Body of pancreas (tissue), 4 donors: Measurements from ENCODE around the gene STX1B. TPM values are rescaled to one million over a fixed set of nuclear protein-coding genes. Genes with fewer than 3 reads are reported as not detected.

ENCODE experiments used
- ATAC-seq: fragments of 150-250 bp; one replicate; pipeline ENCODE4 v1.9.1; 2016
- DNase-seq, 4 donors: peaks; one replicate each; pipeline ENCODE4 v3.0.0-alpha.2; 2019
- H3K27ac ChIP-seq, 4 donors: fragments of 200-600 bp; sonication (generic); 1 replicate in 3 of 4; 2 replicates in 1 of 4; pipeline versions ENCODE4 v1.5.1 to v1.6.1; 2016 to 2019; ENCODE audit warnings: mild to moderate bottlenecking in 1 of 4, mixed read lengths in 1 of 4, moderate library complexity in 1 of 4
- H3K27me3 ChIP-seq, 2 donors: fragments of 200-600 bp; sonication (generic); one replicate each; pipeline ENCODE4 v1.6.0; 2016; ENCODE audit warnings: mild to moderate bottlenecking in 1 of 2
- H3K36me3 ChIP-seq, 2 donors: fragments of 200-600 bp; sonication (generic); replicated peaks in 1 of 2; 2 replicates each; pipeline ENCODE4 v1.5.1; 2016; ENCODE audit warnings: low read depth in 2 of 2; ENCODE audit not compliant: insufficient read depth in 1 of 2
- H3K4me1 ChIP-seq: fragments of 200-600 bp; sonication (generic); one replicate; pipeline ENCODE4 v1.6.0; 2016
- H3K4me3 ChIP-seq, 2 donors: fragments of 200-600 bp; sonication (generic); 1 replicate in 1 of 2; 2 replicates in 1 of 2; pipeline ENCODE4 v1.5.1; 2016 to 2019
- H3K9me3 ChIP-seq, 3 donors: fragments of 200-600 bp; sonication (generic); 1 replicate in 2 of 3; 2 replicates in 1 of 3; pipeline ENCODE4 v1.5.1; 2016
- CTCF ChIP-seq, 7 experiments: fragments of 450-650 bp in 4 of 7; fragments of 200-600 bp in 3 of 7; sonication (generic) in 3 of 7; IDR thresholded peaks; one replicate each; pipeline ENCODE4 v1.5.1; 2016 to 2019; ENCODE audit warnings: antibody characterized with exemption in 7 of 7
- POLR2A ChIP-seq, 3 donors: fragments of 450-650 bp; IDR thresholded peaks; one replicate each; pipeline ENCODE4 v1.6.1; 2016; ENCODE audit warnings: antibody characterized with exemption in 3 of 3, mild to moderate bottlenecking in 2 of 3
- WGBS, 2 donors: methylation state at CpG; one replicate each; pipeline ENCODE4 v1.1.5; 2017; 5-methylcytosine and 5-hydroxymethylcytosine counted together
- intact Hi-C: fragments of 100-400 bp; cut with DNase I; formaldehyde crosslinking; loops from one replicate; pipeline ENCODE4 v1.15.1; 2023
- total RNA-seq, 2 donors: library from RNA; depleted of rRNA; stranded (reverse); fragments of >200 nt; gene quantifications; one replicate each; pipeline ENCODE4 v1.1.0, GENCODE V29; 2016

Gene STX1B
- total RNA-seq, 2 donors from 2014 or later: 0.26 to 0.33 TPM

- TF ChIP-seq POLR2A (IDR thresholded peaks at IDR 0.05) (no peak), CTCF (IDR thresholded peaks at IDR 0.05) (no peak)
- H3K4me3 ChIP-seq: no peak overlapping the region
- H3K27me3 ChIP-seq: no peaks in the 10 kb centered on the region
- ATAC-seq: no peak
- intact Hi-C loops: no loop called here
- no peaks in the 10 kb centered on the region for H3K36me3 ChIP-seq
- H3K27ac ChIP-seq: peak overlapping the region; percentile 53 to 95 (median 79)
- H3K4me1 ChIP-seq: peaks cover 34% of the 10 kb centered on the region
- no peak for DNase-seq
- no peaks in the 10 kb centered on the region for H3K9me3 ChIP-seq
- 71 to 84% methylated on average over 7 to 8 of the region's 8 CpGs for WGBS, 2 donors
These were observed 59.8 kb downstream of the STX1B start for GRCh38 chr16:30950516-30951065.

GRCh38 chr16:30949650-30950515 lies 60.6 kb downstream of the STX1B start:
- peak; percentile 22 to 70 (median 59) for TF ChIP-seq POLR2A (IDR thresholded peaks at IDR 0.05)
- TF ChIP-seq CTCF (IDR thresholded peaks at IDR 0.05): no peak
- Histone ChIP-seq H3K4me1 (peaks cover 34% of the 10 kb centered on the region), H3K9me3 (no peaks in the 10 kb centered on the region), H3K4me3 (peak overlapping the region; percentile 56 to 71), H3K27me3 (no peaks in the 10 kb centered on the region), H3K27ac (peak overlapping the region; percentile 53 to 95 (median 79)), H3K36me3 (no peaks in the 10 kb centered on the region)
- peak; percentile 30 for ATAC-seq
- peak; percentile 58 to 84 (median 76) for DNase-seq
- intact Hi-C loops: no loop called here
- WGBS, 2 donors: 2% methylated on average over 20 to 21 of the region's 21 CpGs

GRCh38 chr16:30948667-30949649 lies 61.5 kb downstream of the STX1B start, which contains the start of gene ORAI3:
ORAI3 (plus strand) TSS chr16:30949068; CDS start chr16:30949290, 222 bp downstream.
- 0 to 1% methylated on average over 25 to 58 of the region's 70 CpGs for WGBS, 2 donors

More at GRCh38 chr16:30948667-30949649, 61.5 kb downstream of the STX1B start, which contains the start of gene ORAI3:
- intact Hi-C loops: no loop called here
- ATAC-seq (peak; percentile 69), DNase-seq (peak; percentile 72 to 78 (median 74))
- Histone ChIP-seq H3K27me3 (no peaks in the 10 kb centered on the region), H3K4me3 (peak within 1 kb of the TSS; percentile 56 to 71), H3K9me3 (no peaks in the 10 kb centered on the region), H3K27ac (peak within 1 kb of the TSS; percentile 53 to 95 (median 79)), H3K36me3 (no peaks in the 10 kb centered on the region), H3K4me1 (peaks cover 33% of the 10 kb centered on the region)
- no peak for TF ChIP-seq CTCF (IDR thresholded peaks at IDR 0.05)
- peak; percentile 49 to 74 (median 74) for TF ChIP-seq POLR2A (IDR thresholded peaks at IDR 0.05)
